ENCODE measurements around the gene THSD7B. TPM values are rescaled to one million over a fixed set of nuclear protein-coding genes. Genes with fewer than 3 reads are reported as not detected.

THSD7B gene
- total and polyA plus RNA-seq, 10 of the 15 experiments (the other 5 are each of a cell fraction or from before 2014, with no cell fraction given), result 0.03 to 0.56 (median 0.28) TPM

GRCh38 chr2:137357634-137358033 is 592.3 kb downstream of the THSD7B start:
- H3K27me3 ChIP-seq (replicated peaks in 1 of 2; ENCODE audit: control insufficient read depth in 2 of 2, insufficient read depth in 2 of 2, low read length in 1 of 2), result no peaks in the 10 kb centered on the region
- ChIA-PET CTCF (interaction anchor here (0.7 kb wide), 1 partner anchor 13 kb away, joined by 3 read pairs; no protein-coding TSS in a partner anchor), RAD21 (ENCODE audit: unreplicated experiment) (no interaction called here), SMC1A (ENCODE audit: uncharacterized antibody, unreplicated experiment) (interaction anchor here (1.5 kb wide), 1 partner anchor 62 kb away, joined by 3 read pairs; no protein-coding TSS in a partner anchor), POLR2A (no interaction called here)
- no peaks in the 10 kb centered on the region for H4K20me1 ChIP-seq (ENCODE audit: control insufficient read depth, insufficient read depth)
- H3K9ac ChIP-seq (ENCODE audit: control insufficient read depth, insufficient read depth, low read length), result no peak overlapping the region
- no peak overlapping the region for H3K4me3 ChIP-seq
- ATAC-seq (no peak), DNase-seq (ENCODE audit: low read depth, low spot score) (no peak), FAIRE-seq (no peak)
- H3K79me2 ChIP-seq (ENCODE audit: control insufficient read depth, insufficient read depth, low read length), result no peaks in the 10 kb centered on the region
- intact Hi-C loops (cut with micrococcal nuclease; ENCODE audit: unreplicated experiment) (no loop called here), in situ Hi-C loops (cut with MboI) (no loop called here)
- H3K27ac ChIP-seq (ENCODE audit: control insufficient read depth, insufficient read depth), result no peak overlapping the region
- no peak for TF ChIP-seq MEF2B (IDR thresholded peaks at IDR 0.05; ENCODE audit: partially characterized antibody, poor library complexity, severe bottlenecking)
- TF ChIP-seq TBL1XR1 (IDR thresholded peaks at IDR 0.05; ENCODE audit: low read depth, low read length), result no peak
- no peak for TF ChIP-seq NBN (IDR thresholded peaks at IDR 0.05)
- no peak for TF ChIP-seq PML (IDR thresholded peaks at IDR 0.05; ENCODE audit: low read length)
- TF ChIP-seq ZNF217 (IDR thresholded peaks at IDR 0.05), result no peak
- TF ChIP-seq PKNOX1 (IDR thresholded peaks at IDR 0.05), result no peak
- no peak for TF ChIP-seq RAD51 (IDR thresholded peaks at IDR 0.05)
- no peak for TF ChIP-seq MTA3 (IDR thresholded peaks at IDR 0.05; ENCODE audit: borderline replicate concordance, low read length)
- TF ChIP-seq NFXL1 (IDR thresholded peaks at IDR 0.05; ENCODE audit: borderline replicate concordance), result no peak
- no peak for TF ChIP-seq SRF (IDR thresholded peaks at IDR 0.05; ENCODE audit: low read depth in 2 of 2, low read length in 2 of 2)
- no peak for TF ChIP-seq SREBF1 (IDR thresholded peaks at IDR 0.05; ENCODE audit: low read length)
- no peak for TF ChIP-seq BACH1 (IDR thresholded peaks at IDR 0.05; ENCODE audit: borderline replicate concordance)
- TF ChIP-seq EED (IDR thresholded peaks at IDR 0.05; ENCODE audit: low read depth), result no peak
- TF ChIP-seq CHD2 (IDR thresholded peaks at IDR 0.05; ENCODE audit: borderline replicate concordance, low read depth, low read length), result no peak
- no peak for TF ChIP-seq CREB1 (IDR thresholded peaks at IDR 0.05; ENCODE audit: low read depth)
- TF ChIP-seq NR2F1 (conservative IDR thresholded peaks at IDR 0.05), result no peak
- no peak for TF ChIP-seq FOS (IDR thresholded peaks at IDR 0.05; ENCODE audit: borderline replicate concordance, extremely low read depth, insufficient read length)
- H2AFZ ChIP-seq (ENCODE audit: control insufficient read depth, low read depth, low read length), result no peak overlapping the region
- H3K4me2 ChIP-seq (ENCODE audit: control insufficient read depth, insufficient read depth), result no peak overlapping the region
- BruUV-seq (replicated peaks), result no TSS peak
- H3K9me3 ChIP-seq (replicated peaks; ENCODE audit: control insufficient read depth, insufficient read depth, low read length), result no peaks in the 10 kb centered on the region
- H3K36me3 ChIP-seq (ENCODE audit: control insufficient read depth in 2 of 2, insufficient read depth in 2 of 2, low read length in 1 of 2), result no peaks in the 10 kb centered on the region
- no peaks in the 10 kb centered on the region for H3K4me1 ChIP-seq (ENCODE audit: control insufficient read depth, insufficient read depth, low read length)
